ENCODE data around the gene LARP4B.

DNA sequence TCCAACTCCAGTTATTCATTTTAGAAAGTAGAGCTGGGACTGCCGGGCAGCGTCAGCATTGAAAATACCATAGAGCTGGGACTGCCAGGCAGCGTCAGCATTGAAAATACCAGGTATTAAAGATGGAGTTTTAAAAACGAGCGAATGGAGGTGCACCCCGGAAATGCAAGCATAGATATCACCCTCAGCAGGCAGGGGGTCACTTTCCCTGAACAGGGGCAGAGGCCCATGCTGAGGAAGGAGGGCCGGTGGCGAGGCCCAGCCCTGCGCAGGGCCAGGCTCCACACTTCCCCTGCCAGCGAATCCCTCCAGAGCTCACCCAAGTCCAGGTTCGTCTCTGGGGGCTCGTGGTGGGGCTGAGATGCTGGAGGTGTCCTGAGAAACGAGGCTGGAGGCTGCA, 157.3 kb downstream of the LARP4B start:
- no peak for TF ChIP-seq GATA3 (IDR thresholded peaks at IDR 0.05; ENCODE audit: low read depth, low read length)
- no peak for TF ChIP-seq GATA2 (IDR thresholded peaks at IDR 0.05; ENCODE audit: low read depth, low read length)
